ENCODE measurements around the gene ZDBF2. TPM values are rescaled to one million over a fixed set of nuclear protein-coding genes. Genes with fewer than 3 reads are reported as not detected.

Gene ZDBF2
- total RNA-seq, 6 donors from 2014 or later = 2.2 to 11.7 (median 6.2) TPM

DNA sequence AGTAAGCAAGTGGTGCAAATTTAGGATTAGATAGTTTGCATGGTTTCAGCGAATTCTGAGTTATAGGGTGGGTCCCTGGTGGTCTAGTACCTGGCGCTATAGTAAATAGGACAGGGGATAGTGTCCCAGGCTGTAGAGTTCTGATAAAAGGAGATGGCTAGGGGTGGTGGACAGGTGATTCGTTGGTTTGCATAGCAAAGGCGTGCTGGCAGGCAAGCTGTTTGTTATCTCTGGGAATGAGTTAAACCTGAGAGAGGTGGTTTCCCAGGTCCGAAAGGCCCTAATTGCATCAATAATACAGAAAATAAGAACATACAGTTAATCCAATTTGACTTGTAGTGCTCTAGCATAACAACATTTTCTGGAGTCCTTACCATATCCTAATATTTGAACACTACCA lies 6.9 kb upstream of the ZDBF2 start:
- no peak for TF ChIP-seq EP300 (IDR thresholded peaks at IDR 0.05)
- no peak for TF ChIP-seq POLR2AphosphoS5 (IDR thresholded peaks at IDR 0.05)
- no peak for TF ChIP-seq POLR2A (IDR thresholded peaks at IDR 0.05)
- TF ChIP-seq, protein P1, sequence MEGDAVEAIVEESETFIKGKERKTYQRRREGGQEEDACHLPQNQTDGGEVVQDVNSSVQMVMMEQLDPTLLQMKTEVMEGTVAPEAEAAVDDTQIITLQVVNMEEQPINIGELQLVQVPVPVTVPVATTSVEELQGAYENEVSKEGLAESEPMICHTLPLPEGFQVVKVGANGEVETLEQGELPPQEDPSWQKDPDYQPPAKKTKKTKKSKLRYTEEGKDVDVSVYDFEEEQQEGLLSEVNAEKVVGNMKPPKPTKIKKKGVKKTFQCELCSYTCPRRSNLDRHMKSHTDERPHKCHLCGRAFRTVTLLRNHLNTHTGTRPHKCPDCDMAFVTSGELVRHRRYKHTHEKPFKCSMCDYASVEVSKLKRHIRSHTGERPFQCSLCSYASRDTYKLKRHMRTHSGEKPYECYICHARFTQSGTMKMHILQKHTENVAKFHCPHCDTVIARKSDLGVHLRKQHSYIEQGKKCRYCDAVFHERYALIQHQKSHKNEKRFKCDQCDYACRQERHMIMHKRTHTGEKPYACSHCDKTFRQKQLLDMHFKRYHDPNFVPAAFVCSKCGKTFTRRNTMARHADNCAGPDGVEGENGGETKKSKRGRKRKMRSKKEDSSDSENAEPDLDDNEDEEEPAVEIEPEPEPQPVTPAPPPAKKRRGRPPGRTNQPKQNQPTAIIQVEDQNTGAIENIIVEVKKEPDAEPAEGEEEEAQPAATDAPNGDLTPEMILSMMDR (IDR thresholded peaks at IDR 0.05) = no peak
- H3K4me1 ChIP-seq = no peaks in the 10 kb centered on the region
- DNase-seq (no peak), ATAC-seq (ENCODE audit: low FRiP score in 2 of 2) (no peak)
- H3K36me3 ChIP-seq = no peaks in the 10 kb centered on the region
- 47 to 49% methylated on average over 5 of the region's 5 CpGs for WGBS, 2 donors
- H3K27ac ChIP-seq = no peak overlapping the region
- H3K27me3 ChIP-seq = peaks cover 0 to 17% (median 2%) of the 10 kb centered on the region in 4 donors
- no peak overlapping the region for H3K4me3 ChIP-seq
- no peaks in the 10 kb centered on the region for H3K9me3 ChIP-seq

DNA sequence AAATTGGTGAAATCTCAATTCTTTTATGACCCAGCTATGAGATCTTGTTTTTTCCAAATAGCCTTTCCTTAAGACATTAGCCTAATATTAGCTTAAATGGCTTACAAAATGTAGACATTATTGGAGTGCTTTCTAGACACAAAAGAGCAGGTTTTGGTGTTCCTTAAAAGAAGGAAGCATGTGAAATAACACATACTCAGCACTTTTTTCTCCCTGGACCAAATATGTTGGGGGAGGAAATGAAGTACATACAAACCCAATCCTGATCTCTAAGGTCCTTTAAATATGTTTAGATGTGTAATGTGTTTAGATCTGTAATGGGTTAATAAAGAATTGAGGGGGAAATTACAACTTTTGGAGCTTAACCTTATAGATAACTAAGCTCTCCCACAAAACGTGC lies 3.4 kb upstream of the ZDBF2 start:
- TF ChIP-seq POLR2A (IDR thresholded peaks at IDR 0.05) (no peak), EP300 (IDR thresholded peaks at IDR 0.05) (no peak), POLR2AphosphoS5 (IDR thresholded peaks at IDR 0.05) (no peak)
- TF ChIP-seq, protein P1 (IDR thresholded peaks at IDR 0.05) = no peak
- Histone ChIP-seq H3K27me3 (peaks cover 0 to 22% (median 6%) of the 10 kb centered on the region in 4 donors), H3K27ac (no peak overlapping the region), H3K4me3 (no peak overlapping the region), H3K9me3 (no peaks in the 10 kb centered on the region), H3K36me3 (no peaks in the 10 kb centered on the region), H3K4me1 (peaks cover 7 to 17% (median 14%) of the 10 kb centered on the region in 4 donors)
- WGBS, 2 donors = 27 to 59% methylated on average over 1 of the region's 1 CpG
- ATAC-seq (ENCODE audit: low FRiP score in 2 of 2) (no peak), DNase-seq (no peak)

DNA sequence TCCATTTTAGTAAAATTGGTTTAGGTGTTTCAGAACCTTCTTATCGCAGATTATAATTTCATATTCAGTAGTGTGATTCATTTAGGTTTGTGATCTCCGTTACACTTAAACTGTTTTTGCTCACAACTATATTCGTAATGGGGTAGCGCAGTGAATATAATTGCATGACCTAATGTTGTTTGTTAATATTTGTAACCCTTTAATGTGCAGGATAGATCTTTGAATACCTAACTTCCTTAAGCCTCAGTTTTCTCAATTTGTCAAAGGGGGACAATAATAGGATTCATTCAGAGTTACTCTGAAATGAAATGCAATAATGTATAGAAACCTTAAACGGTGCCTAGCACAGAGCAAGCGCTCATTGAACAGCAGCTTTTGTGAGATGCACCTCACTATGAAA lies 558 bp upstream of the ZDBF2 start:
- H3K27ac ChIP-seq = no peak overlapping the region
- H3K9me3 ChIP-seq = no peaks in the 10 kb centered on the region
- no peak for ATAC-seq (ENCODE audit: low FRiP score in 2 of 2)
- 15 to 26% methylated on average over 6 of the region's 6 CpGs for WGBS, 2 donors
- peaks cover 7 to 17% (median 14%) of the 10 kb centered on the region in 4 donors for H3K4me1 ChIP-seq
- TF ChIP-seq POLR2A (IDR thresholded peaks at IDR 0.05) (no peak), POLR2AphosphoS5 (IDR thresholded peaks at IDR 0.05) (no peak), EP300 (IDR thresholded peaks at IDR 0.05) (no peak)
- TF ChIP-seq, protein P1 (IDR thresholded peaks at IDR 0.05) = no peak
- no peaks in the 10 kb centered on the region for H3K36me3 ChIP-seq
- DNase-seq = no peak
- H3K27me3 ChIP-seq = peaks cover 0 to 22% (median 6%) of the 10 kb centered on the region in 4 donors
- peak overlapping the region in 3 of 4 donors; percentile 70 to 74 (median 73) for H3K4me3 ChIP-seq

DNA sequence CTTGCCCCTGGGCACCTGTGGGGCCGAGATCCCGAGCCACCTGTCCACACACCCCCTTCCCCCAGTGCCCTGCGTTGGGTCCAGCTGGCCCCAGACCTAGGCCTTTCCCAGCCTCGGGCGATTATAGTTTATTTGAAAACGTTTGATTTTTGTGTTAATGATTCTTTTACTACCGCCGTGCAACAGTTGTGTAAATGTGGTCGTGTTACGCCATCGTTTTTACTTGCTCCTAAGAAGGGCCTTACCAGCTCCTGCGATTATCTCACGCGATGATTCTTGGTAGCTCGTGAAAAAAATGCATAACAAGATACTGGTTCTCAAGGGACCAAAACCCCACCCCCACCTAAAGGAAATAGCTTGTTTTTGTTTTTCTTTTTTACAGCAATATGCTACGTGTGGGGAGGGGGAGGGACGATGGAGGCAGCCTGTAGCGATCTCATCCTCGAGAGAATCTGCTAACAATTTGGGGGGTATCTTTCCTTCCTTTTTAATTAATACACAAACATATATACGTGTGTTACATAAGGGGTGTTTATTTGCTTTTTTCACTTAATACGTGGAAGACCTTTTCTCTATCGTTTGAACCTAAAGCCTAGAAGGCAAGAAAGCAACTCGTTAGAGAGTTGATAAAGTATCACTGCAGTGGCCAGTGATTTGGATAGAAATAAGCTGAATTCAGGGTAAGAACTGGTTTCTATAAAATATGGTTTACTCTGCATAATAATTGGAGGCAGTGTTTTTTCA lies 1.0 kb downstream of the ZDBF2 start:
- Histone ChIP-seq H3K27me3 (peaks cover 0 to 22% (median 6%) of the 10 kb centered on the region in 4 donors), H3K4me3 (peak overlapping the region; percentile 63 to 74 (median 72)), H3K4me1 (peaks cover 7 to 17% (median 14%) of the 10 kb centered on the region in 4 donors), H3K36me3 (no peaks in the 10 kb centered on the region), H3K27ac (peak overlapping the region; percentile 29 to 82 (median 62)), H3K9me3 (no peaks in the 10 kb centered on the region)
- WGBS, 2 donors = 7 to 9% methylated on average over 23 of the region's 23 CpGs
- DNase-seq = no peak
- TF ChIP-seq POLR2A (IDR thresholded peaks at IDR 0.05) = no peak
- peak in 1 of 2 donors; percentile 12 for ATAC-seq (ENCODE audit: low FRiP score in 2 of 2)

DNA sequence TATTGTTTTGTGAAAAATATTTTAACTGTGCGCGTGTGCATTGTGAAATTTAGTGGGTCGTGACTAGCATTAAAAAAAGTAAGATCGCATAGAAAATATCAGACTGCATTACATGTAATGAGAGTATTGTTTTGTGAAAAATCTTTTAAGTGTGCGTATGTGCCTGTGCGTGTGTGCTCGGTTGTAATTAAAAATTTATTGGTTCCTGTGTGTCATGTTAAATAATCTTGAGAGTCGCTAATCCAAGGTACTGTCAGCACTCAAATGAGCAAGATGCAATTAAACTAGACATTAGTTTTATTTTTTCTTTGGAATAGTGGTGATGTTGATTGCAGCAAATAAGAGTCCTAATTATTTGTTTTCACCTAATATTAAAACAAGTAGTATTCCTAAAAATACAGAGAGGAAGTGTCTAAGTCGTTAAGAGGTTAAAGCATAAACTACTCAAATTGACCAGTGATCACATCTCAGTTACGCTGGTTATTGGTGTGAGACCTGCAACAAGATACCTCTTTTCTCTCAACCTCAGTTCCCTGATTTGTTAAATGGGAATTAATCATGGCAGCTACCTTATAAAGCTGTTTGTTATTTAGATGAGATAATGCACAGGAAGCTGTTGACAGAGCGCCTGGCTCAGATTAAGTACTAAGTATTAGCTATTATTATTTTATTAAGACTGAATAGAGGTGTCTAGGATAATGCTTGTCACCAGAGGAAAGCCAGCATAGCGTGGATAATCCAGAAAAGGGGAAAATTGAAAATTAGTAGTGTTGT lies 1.9 kb downstream of the ZDBF2 start:
- H3K36me3 ChIP-seq = no peaks in the 10 kb centered on the region
- 49 to 50% methylated on average over 12 of the region's 12 CpGs for WGBS, 2 donors
- no peaks in the 10 kb centered on the region for H3K9me3 ChIP-seq
- no peak overlapping the region for H3K27ac ChIP-seq
- H3K27me3 ChIP-seq = peaks cover 0 to 22% (median 6%) of the 10 kb centered on the region in 4 donors
- no peak for DNase-seq
- TF ChIP-seq EP300 (IDR thresholded peaks at IDR 0.05) (no peak), POLR2A (IDR thresholded peaks at IDR 0.05) (no peak), POLR2AphosphoS5 (IDR thresholded peaks at IDR 0.05) (no peak)
- TF ChIP-seq, protein P1 (IDR thresholded peaks at IDR 0.05) = no peak
- ATAC-seq (ENCODE audit: low FRiP score in 2 of 2) = no peak
- H3K4me3 ChIP-seq = no peak overlapping the region
- H3K4me1 ChIP-seq = peaks cover 7 to 17% (median 14%) of the 10 kb centered on the region in 4 donors

All from upper lobe of left lung (tissue), 6 donors.